Islet precursor cell (in vitro differentiated cells): ENCODE measurements around the gene GTF2E1.
A peak's percentile ranks its signal among the peaks of the same experiment; 100 is the strongest.
"Not testable (repeated sequence)": the region's sequence is repeated elsewhere in the genome, so short reads cannot be mapped to it uniquely, and the experiment has no call there.

Experiments used
- DNase-seq: peaks from one replicate; pipeline ENCODE4 v3.0.0-alpha.2; 2018

Gene GTF2E1

DNA sequence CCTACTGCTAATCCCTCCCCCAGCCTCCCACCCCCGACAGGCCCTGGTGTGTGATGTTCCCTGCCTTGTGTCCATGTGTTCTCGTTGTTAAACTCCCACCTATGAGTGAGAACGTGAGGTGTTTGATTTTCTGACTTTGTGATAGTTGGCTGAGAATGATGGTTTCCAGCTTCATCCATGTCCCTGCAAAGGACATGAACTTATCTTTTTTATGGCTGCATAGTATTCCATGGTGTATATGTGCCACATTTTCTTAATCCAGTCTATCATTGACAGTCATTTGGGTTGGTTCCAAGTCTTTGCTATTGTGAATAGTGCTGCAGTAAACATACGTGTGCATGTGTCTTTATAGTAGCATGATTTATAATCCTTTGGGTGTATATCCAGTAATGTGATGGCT lies 16.0 kb downstream of the GTF2E1 start:
- DNase-seq, result not testable (repeated sequence)

DNA sequence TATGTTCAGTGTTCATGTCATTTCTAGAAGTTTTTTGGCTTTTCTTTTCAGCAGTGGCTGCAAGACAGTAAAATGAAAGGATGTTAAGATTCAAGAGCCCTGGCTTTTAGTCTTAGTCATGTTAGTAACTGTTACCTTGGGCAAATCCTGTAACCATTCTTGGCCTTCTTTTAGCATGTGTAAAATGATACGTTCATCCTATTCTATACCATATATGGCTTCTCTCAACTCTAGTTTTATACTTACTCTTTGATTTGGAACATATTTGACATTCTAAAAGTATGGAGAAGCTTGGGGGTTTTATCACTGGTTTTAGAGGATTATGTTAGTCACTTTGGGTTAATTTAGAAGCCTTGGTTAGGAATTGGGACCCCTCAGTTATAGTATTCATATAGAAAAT lies 20.1 kb downstream of the GTF2E1 start:
- DNase-seq, result no peak

DNA sequence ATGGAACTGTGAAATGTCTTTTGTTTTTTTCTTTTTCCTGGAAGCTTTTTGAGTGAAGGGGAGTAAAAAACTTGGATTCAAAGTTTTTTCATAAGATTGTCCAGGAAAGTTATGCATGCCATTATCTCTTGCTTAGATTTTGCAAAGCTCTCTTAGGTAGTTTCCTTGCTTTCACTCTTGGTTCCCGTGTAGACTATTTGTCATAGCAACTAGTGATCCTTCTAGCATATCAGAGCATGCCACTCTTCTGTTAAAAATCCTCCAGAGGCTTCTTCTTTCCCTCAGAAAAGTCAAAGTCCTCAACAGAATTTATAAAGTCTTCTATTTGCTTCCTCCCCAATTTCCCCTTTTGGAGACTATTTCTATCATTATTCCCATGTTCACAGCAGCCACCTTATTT lies 21.1 kb downstream of the GTF2E1 start:
- DNase-seq, result no peak

DNA sequence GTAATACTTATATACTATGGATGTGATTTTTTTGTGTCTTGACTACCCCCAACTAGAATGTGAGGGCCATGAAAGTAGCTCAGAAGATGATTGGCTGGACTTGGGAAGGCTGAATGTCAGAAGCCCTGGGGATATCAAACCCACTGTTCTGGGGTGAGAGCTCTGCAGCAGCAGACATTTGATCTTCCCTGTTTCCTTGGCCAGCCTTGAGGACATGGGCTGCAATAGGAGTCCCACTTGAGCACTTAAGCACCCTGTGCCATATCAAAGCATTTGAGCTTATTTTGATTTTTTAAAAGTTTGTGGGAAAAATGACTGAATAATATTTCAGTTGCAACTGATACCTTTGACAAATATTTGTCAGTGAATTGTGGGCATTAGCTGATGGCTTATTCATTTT lies 21.7 kb downstream of the GTF2E1 start:
- no peak for DNase-seq

DNA sequence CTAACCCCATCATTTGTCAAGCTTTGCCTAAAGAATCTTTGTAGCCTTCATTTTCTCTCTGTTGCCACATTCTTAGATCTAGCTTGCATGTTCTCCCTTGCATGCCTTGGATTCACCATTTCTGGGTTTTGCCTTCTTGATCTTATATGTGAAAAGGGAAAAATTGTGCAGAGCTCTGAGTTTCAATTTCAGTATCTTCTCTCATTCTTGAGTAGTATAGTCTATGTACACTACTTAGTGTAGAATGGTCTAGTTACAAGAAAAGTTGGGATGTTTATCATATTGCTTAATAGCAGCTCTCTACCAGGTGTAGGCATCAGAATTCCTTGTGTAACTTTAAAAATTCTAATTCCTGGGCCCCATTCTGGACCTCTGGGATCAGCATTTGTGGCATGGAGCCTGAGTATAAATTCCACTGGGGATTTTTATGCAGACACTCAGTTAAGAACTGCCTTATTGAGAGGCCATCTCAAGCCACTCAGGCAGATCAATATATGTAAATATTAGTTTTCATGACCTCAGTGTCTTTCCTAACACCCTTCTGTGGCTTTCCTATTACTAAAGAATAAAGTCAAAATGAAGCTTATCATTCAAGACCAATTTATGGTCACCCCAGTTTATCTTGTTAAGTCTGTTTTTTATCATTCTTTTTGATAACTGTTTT lies 23.4 kb downstream of the GTF2E1 start:
- DNase-seq, result no peak

DNA sequence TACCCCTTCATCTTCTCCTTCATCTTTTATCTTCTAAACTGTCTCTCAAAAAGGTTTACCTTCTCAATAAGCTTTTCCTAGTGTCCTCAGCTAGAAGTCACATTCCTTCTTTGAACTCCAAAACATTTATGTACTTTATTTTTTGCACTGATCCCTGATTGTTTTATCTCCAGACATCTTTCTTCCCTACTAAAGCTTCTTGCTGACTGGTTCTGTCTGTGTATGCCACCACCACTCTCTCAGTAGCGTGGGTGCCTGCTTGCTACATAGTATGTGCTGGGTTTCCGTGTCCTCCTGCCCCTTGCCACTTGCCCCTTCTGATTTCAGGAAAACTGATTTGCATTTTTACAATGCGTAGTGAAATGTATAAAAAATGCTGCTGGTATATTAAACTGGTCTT lies 24.0 kb downstream of the GTF2E1 start:
- DNase-seq, result no peak

DNA sequence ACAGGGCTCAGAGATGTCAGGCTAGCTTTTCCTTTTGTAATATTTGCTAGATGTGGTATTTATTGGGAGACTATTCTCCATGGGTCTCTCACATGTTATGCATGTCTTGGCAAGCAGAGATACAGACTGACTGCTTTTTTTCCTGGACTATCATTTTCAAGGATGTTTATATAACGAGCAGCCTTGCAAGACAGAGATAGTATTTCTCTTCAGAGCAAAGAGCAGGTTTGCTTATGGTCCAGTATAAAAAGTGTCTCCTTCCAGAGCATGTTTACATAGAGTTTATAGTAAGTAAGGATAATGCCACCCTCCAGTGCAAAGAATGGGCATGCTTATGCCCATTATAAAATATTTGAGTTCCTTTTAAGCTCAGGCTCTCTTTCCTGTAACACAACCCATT lies 24.6 kb downstream of the GTF2E1 start:
- no peak for DNase-seq

DNA sequence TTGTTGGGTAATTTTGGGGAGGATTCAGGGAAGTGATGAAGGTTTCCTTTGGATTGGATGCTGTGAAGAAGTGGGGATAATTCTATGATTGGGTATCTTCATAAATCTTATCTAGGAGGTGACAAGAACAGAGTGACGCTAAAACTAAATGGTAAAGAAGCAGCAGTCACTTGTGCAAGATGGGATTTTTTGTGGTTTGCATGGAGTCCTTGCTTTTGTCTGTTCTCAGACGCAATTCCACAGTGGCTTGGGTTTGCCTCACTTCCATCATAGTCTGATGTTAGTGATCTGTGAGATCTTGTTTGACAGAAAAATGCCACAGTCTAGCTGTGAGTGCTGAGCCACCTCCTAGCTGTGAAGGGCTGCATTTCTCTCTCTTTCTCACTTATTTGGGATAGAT lies 26.9 kb downstream of the GTF2E1 start:
- DNase-seq, result no peak

DNA sequence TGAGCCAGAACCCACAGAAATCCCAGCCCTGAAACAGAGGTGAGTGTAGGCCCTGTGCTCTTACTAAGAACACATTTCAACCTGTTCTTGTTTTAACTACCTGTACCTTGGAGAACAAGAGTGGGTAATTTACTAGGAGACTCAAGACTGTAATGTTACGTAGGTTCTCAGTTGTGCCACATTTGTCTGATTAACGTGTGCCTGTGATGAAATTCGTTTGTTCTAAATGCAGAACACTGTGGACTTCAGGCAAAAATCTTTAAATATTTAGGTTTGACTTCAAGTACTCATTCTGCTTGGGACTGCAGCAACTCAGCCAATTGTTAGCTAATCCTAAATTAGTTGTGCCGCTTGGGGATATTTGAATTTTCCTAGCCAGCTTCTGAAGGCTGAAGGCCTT lies 28.3 kb downstream of the GTF2E1 start:
- DNase-seq, result no peak

DNA sequence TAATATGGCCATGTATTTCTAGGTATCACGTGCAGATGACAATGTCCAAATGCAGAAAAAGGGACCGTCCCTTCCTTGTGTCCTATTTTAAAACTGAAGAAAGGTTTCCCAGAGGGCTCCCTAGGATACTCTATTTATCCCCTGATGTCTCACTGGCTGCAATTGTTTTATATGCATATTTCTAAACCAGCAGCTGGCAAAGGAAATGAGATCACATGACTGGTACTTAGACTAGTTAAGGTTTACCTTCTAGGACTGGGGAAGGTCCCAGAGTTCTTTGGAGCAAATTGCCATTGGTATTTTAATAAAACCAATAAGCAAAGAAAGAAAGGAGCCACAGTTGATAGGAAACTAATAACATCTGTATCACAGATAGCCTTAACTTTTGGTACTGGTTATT lies 29.5 kb downstream of the GTF2E1 start:
- no peak for DNase-seq

DNA sequence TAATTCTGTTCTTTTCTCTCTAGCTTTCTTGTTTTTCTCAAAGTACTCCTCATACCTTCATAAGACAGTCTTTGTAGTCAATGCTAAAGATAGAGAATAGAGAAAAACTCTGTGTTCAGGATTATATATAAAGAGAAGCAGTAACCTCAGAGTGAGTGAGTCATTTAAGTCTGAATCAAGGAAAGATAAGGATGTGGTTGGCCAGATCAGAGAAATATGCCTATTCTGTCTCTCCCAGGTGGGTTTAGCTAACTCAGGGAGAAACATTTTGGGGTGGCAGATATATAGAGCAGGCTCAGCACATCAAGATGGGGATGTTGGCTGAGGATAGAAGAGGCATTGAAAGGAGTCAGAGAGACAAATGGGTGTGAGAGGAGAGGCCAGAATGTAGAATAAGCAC lies 31.4 kb downstream of the GTF2E1 start:
- no peak for DNase-seq

DNA sequence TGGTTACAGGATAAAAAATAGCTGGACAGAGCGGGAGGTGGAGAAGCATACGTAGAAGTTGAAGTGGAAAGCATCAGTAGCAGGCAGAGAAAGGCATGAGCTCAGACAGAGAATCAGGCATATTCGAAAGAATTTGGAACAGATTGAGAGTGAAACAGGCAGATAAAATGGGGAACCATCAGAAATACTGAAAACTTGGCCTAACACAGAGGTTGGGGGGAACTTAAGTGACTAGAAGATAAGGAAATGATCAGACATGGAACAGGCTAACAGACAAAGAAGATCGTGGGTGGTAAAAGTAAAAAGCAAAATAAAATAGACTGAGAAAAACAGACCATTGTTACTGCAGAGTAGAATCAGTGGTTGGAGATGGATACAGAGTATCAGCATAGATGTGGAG lies 32.9 kb downstream of the GTF2E1 start:
- no peak for DNase-seq

DNA sequence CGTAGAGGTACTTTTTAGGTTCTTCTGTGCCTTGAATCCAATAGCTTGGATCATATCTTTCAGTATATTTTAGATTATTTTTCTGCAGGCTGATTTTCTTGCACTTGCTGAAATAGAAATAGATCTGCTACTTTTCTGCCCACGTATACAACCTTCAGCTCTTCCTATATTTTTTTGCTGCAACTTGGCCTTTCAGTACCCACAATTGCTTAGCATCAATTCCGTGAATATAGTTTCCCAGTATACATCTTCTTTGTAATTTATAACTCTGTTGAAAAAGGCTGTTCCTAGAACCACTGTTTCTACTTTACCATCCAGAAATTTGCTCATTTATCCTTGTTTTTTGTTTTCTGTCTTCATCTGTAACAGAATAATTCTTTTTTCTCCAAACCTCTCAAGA lies 36.2 kb downstream of the GTF2E1 start:
- no peak for DNase-seq

DNA sequence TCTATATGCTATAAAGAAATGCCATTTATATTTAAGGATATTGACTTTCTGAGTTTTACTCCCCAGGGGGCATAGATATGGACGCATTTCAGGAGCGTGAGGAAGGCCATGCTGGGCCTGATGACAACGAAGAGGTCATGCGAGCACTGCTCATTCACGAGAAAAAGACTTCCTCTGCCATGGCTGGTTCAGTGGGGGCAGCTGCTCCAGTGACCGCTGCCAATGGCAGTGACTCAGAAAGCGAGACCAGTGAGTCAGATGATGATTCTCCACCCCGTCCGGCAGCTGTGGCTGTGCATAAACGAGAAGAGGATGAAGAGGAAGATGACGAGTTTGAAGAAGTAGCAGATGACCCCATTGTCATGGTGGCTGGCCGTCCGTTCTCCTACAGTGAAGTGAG lies 38.4 kb downstream of the GTF2E1 start:
- no peak for DNase-seq

DNA sequence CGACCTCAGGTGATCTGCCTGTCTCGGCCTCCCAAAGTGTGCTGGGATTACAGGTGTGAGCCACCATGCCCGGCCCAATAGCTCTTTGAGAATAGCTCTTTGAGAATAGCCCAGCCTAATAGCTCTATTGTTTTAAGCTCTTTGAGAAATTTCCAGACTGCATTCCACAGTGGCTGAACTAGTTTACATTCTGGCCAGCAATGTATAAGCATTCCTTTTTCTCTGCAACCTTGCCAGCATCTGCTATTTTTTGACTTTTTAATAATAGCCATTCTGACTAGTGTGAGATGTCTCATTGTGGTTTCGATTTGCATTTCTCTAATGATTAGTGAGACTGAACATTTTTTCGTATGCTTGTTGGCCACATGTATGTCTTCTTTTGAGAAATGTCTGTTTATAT lies 43.3 kb downstream of the GTF2E1 start:
- DNase-seq, result peak; percentile 63

DNA sequence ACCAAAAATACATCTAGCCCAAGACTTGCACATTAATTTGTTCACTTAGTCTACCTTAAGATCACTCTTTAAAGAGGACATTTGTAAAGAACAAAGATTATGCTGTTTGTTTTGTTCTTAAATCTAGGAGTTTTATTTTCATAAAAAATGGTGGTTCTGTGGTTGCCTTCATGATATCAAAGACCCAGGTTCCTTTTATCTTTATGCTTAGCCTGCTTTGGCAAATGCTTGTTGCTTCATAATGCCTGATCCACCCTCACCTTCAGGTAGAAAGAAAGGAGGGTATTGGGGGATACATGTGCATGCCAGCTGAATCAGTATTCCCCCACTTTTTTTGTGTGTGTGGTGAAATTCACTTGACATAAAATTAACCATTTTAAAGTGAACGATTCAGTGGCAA lies 48.5 kb downstream of the GTF2E1 start:
- no peak for DNase-seq

DNA sequence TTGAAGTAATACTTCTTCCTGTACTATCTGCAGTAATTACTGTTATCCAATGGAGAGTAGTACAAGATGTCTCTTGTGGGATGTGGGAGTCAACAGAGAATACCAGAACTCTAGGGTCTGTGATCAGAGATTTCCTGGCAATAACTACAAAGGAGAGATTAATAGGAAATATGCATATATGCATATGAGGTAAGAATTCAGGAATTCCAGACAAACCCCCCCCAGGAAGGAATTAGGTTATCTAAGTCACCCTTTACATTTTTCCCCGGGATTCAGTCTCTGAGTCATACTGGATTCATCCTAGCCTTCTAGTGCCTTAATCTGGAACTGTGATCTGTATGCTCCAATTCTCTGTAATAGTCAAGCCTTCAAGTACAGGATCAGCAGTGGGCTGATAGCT lies 49.4 kb downstream of the GTF2E1 start:
- DNase-seq, result no peak

DNA sequence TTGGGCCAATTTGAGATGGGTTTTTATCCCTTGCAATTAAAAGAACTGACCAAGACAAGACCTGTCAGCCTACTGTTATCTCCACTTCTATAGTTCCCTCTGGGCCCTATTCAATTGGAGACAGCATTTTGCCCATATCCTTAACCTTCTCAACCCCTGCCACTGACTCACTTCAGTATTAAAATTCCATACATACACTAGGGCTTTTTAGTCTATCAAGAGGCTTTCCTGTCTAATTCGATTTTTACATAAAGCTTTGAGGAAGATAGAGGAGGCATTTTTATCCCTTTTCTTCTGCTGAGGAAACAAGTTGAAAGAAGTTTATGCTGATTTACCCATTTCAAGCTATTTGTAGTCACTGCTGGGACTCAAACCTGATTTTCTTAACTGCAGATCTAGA lies 51.1 kb downstream of the GTF2E1 start:
- no peak for DNase-seq

DNA sequence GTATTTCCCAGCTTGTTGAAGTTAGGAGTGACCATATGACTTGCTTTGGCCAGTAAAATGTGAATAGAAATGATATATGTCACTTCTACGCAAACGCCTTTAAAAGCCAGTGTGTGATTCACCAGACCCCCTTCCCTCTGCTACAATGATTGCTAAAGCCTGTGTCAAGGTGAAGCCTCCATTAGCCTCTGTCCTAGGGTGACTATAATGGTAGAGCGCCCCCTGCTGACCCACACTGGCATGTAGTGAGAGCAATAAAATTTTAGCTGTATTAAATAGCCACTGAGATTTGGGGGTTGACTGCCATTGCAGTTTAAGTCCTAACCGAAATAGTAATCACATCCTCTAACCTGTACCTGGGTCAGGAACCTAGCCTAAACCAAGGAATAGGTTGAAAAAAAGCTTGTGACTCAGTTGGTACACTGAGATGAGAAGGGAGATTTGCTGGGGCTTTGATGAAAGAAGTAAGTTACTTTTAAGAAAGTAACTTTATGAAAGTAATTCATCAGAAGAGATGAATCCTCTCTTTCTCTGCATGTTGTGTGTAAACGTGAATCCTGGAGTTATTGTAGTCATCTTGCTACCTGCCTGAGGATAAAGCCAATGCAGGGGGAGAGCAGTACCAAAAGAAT lies 52.6 kb downstream of the GTF2E1 start:
- DNase-seq, result peak; percentile 85

DNA sequence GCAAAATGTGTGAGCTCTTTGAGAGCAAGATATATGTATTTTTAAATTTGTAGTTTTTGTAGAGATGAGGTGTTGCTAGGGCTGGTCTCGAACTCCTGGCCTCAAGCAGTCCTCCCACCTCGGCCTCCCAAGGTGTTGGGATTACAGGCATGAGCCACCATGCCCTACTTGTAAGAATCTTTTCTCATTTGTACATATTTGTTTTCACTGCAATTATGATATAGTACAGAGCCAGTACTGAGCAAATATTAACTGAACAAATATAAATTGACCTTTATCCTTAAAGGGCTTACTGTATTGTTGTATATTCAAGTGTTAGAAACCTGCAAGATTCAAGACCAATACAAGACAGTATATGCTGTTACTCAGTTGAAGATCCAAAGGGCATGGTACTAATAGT lies 53.4 kb downstream of the GTF2E1 start:
- DNase-seq, result no peak

DNA sequence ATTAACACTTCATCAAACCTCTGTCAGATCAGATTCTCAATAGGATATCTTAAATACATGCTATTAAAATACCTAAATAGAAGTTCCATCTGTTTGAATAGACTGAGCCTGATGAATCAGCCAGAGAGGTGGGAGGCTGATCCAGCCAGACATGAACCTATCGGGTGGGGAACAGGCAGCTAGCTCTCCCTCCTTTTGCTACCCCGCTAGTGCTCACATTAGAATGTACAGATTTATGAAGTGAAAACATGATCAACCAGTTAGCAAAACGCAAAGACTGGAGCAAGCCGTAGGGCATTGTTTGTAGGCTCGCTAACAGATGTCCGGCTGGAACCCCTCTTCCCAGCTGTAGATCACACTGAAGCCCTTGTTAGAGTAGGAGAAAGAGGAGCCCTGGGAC lies 54.4 kb downstream of the GTF2E1 start:
- DNase-seq, result no peak

DNA sequence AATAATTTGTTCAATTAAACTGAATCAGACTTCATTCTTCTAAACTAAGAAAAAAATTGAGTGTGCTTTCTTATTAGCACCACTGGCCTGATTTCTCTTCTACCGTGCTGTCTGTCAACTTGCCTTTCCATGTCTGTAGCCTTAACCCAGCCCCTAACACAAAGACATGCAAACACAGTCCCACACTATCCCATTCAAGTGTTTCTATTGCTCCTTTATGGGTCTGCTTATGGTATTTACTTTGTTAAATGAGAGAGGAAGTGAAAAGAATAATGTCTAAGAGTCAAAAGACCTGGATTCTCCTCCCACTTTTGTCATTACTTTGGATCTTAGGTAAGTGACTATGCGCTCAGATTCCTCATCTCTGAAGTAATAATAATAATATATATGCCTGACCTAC lies 55.3 kb downstream of the GTF2E1 start:
- no peak for DNase-seq

DNA sequence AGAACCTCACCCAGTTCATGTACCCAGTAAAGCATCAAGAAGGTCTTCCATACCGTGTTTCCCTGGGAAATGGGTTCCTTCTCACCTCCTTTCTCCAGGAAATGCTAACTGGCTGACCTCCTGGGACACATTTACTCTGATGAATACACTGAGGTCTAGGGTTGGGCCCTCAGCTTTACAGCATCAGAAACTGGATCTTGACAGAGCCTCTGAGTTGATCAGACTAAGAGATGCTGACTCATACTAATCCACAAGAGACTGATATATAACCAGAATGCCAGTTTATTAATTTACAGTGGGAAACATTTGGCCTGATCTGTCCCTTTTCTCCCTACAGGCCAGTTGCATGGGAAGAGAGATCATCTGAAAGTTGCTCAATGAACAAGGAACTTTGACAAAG lies 55.8 kb downstream of the GTF2E1 start:
- no peak for DNase-seq

DNA sequence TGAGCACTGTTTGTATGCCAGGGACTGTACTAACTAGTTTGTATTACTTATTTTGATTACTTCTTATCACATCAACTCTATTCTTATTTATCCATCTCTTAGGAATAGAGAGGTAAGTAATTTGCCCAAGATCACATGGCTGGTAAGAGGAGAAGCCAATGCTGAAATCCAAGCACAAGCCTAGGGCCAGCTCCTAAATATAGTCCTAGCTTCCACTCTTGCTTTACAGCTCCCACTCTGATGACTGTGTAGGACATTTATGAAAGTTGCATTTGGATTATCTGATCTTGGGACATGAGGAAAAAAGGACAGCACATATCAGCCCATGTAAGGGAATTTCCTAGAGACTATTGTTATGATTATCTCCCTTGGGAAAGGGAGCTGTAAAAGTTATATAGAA lies 58.1 kb downstream of the GTF2E1 start:
- no peak for DNase-seq

DNA sequence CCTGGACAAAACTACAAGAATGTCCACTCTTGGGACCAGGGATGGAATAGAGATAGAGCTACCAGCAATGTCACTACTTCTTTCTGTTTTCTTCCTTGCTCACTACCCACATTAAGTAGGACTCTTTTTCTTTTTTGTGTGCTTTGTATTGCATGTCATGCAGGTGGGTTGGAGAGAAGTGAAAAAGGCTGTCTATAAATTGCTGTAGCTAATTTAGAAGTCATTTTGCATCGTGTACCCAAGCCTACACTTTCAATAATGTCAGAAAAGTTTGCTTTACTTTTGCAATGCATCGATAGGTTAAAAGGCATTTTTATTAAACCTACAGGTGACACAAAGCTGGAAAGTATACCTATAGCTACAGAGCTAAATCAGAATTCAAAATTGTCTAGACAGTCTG lies 58.9 kb downstream of the GTF2E1 start:
- no peak for DNase-seq
